ENCODE results near the gene FYB1. TPM values are rescaled to one million over a fixed set of nuclear protein-coding genes. Genes with fewer than 3 reads are reported as not detected.

Gene FYB1
- total and polyA plus RNA-seq, 2 experiments from 2014 or later, result not detected

DNA sequence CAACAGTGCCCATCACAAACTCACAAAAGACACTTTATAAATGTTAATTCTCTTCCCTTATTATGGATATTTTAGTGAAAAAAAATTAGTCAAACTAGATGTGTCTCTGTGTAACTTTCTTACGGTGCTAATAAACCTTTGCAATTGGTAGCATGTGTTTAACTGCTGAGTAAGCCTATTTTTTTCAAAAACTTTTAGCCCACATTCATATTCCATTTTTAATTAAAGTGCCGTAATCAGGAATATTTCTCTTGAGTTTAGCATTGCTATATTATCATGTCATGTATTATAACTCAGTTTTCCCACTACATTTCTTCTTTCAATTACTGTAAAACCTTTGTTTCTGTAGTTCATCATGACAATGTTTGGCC lies 51.4 kb downstream of the FYB1 start:
- DNase-seq (ENCODE audit: low spot score), result no peak
- Mint-ChIP-seq H3K36me3 (ENCODE audit: low read depth) (no peaks in the 10 kb centered on the region), H3K4me3 (no peak overlapping the region), H3K4me1 (peaks cover 7% of the 10 kb centered on the region), H3K27ac (0 out of 2 replicates have a peak overlapping the region, but pooled peaks have one; percentile 58), H3K9me3 (no peaks in the 10 kb centered on the region), H3K27me3 (ENCODE audit: insufficient read depth, low read depth, poor library complexity) (no peaks in the 10 kb centered on the region)
- H4K20me1 ChIP-seq (replicated peaks; ENCODE audit: insufficient read depth), result no peaks in the 10 kb centered on the region
- H3K4me2 ChIP-seq, result no peak overlapping the region
- no peaks in the 10 kb centered on the region for H3K36me3 ChIP-seq (ENCODE audit: insufficient read depth)
- TF ChIP-seq EZH2phosphoT487 (IDR thresholded peaks at IDR 0.05; ENCODE audit: unreplicated experiment), result no peak
- no peak for TF ChIP-seq JUNB (IDR thresholded peaks at IDR 0.05; ENCODE audit: unreplicated experiment)
- TF ChIP-seq EZH2 (IDR thresholded peaks at IDR 0.05; ENCODE audit: low read depth, unreplicated experiment), result no peak
- TF ChIP-seq ZNF114 (CRISPR knock-in tag; IDR thresholded peaks at IDR 0.05), result no peak
- no peak for TF ChIP-seq ZNF331 (CRISPR knock-in tag; IDR thresholded peaks at IDR 0.05; ENCODE audit: low read depth)
- TF ChIP-seq CTCF (conservative IDR thresholded peaks at IDR 0.05; ENCODE audit: low read depth in 2 of 2), result no peak
- TF ChIP-seq, protein P1, sequence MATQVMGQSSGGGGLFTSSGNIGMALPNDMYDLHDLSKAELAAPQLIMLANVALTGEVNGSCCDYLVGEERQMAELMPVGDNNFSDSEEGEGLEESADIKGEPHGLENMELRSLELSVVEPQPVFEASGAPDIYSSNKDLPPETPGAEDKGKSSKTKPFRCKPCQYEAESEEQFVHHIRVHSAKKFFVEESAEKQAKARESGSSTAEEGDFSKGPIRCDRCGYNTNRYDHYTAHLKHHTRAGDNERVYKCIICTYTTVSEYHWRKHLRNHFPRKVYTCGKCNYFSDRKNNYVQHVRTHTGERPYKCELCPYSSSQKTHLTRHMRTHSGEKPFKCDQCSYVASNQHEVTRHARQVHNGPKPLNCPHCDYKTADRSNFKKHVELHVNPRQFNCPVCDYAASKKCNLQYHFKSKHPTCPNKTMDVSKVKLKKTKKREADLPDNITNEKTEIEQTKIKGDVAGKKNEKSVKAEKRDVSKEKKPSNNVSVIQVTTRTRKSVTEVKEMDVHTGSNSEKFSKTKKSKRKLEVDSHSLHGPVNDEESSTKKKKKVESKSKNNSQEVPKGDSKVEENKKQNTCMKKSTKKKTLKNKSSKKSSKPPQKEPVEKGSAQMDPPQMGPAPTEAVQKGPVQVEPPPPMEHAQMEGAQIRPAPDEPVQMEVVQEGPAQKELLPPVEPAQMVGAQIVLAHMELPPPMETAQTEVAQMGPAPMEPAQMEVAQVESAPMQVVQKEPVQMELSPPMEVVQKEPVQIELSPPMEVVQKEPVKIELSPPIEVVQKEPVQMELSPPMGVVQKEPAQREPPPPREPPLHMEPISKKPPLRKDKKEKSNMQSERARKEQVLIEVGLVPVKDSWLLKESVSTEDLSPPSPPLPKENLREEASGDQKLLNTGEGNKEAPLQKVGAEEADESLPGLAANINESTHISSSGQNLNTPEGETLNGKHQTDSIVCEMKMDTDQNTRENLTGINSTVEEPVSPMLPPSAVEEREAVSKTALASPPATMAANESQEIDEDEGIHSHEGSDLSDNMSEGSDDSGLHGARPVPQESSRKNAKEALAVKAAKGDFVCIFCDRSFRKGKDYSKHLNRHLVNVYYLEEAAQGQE (IDR thresholded peaks at IDR 0.05; ENCODE audit: unreplicated experiment), result no peak
- no peak for TF ChIP-seq ZNF462 (CRISPR knock-in tag; IDR thresholded peaks at IDR 0.05)
- no peak for TF ChIP-seq POLR2AphosphoS5 (IDR thresholded peaks at IDR 0.05; ENCODE audit: low read depth)
- TF ChIP-seq STAT1 (IDR thresholded peaks at IDR 0.05; ENCODE audit: unreplicated experiment), result no peak
- no peak for TF ChIP-seq NANOG (IDR thresholded peaks at IDR 0.05; ENCODE audit: borderline replicate concordance)
- no peak for TF ChIP-seq CREB1 (CRISPR knock-in tag; IDR thresholded peaks at IDR 0.05; ENCODE audit: low read depth)
- TF ChIP-seq, protein P2, sequence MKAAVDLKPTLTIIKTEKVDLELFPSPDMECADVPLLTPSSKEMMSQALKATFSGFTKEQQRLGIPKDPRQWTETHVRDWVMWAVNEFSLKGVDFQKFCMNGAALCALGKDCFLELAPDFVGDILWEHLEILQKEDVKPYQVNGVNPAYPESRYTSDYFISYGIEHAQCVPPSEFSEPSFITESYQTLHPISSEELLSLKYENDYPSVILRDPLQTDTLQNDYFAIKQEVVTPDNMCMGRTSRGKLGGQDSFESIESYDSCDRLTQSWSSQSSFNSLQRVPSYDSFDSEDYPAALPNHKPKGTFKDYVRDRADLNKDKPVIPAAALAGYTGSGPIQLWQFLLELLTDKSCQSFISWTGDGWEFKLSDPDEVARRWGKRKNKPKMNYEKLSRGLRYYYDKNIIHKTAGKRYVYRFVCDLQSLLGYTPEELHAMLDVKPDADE (IDR thresholded peaks at IDR 0.05), result no peak
- no peak overlapping the region for H3K27ac ChIP-seq (ENCODE audit: low read depth)
- no peak for ATAC-seq
- H3F3A ChIP-seq (replicated peaks; ENCODE audit: low read depth), result no peaks in the 10 kb centered on the region
- H3K4me3 ChIP-seq, result no peak overlapping the region
- H3K9me2 ChIP-seq (ENCODE audit: insufficient read depth), result no peaks in the 10 kb centered on the region; the same call in 1 of the 2 replicates
- H2AFZ ChIP-seq, result no peak overlapping the region
- no peaks in the 10 kb centered on the region for H3K4me1 ChIP-seq (ENCODE audit: insufficient read depth)
- no peaks in the 10 kb centered on the region for H3K79me2 ChIP-seq (replicated peaks; ENCODE audit: insufficient read depth)
- no peaks in the 10 kb centered on the region for H3K27me3 ChIP-seq (ENCODE audit: insufficient read depth)

Data from GM23338 (cell line).